HG03354 (cell line): Measurements from ENCODE around the gene NTN3.

Experiments
- ATAC-seq: cut with Tn5 transposase; IDR thresholded peaks from one replicate; pipeline ENCODE4 v1.9.1; 2021; ENCODE audit warnings: mild to moderate bottlenecking; ENCODE audit not compliant: unreplicated experiment, poor library complexity, severe bottlenecking

NTN3 gene

GRCh38 chr16:2490190-2491105 is 19.4 kb downstream of the NTN3 start:
- no peak for ATAC-seq

- no peak for ATAC-seq
These were observed 21.2 kb downstream of the NTN3 start for GRCh38 chr16:2492292-2492691.

GRCh38 chr16:2493605-2494004 is 22.5 kb downstream of the NTN3 start:
- no peak for ATAC-seq

- no peak for ATAC-seq
These were observed 23.5 kb downstream of the NTN3 start for GRCh38 chr16:2494616-2495015.

GRCh38 chr16:2495041-2495440 is 23.9 kb downstream of the NTN3 start:
- ATAC-seq, result no peak

GRCh38 chr16:2496223-2497115 is 25.4 kb downstream of the NTN3 start:
- ATAC-seq, result no peak

GRCh38 chr16:2497116-2497630 is 26.1 kb downstream of the NTN3 start:
- ATAC-seq, result no peak

- no peak for ATAC-seq
These were observed 26.8 kb downstream of the NTN3 start for GRCh38 chr16:2497695-2498484.

- ATAC-seq, result no peak
These were observed 27.6 kb downstream of the NTN3 start for GRCh38 chr16:2498531-2499253.

GRCh38 chr16:2499454-2499853 is 28.4 kb downstream of the NTN3 start:
- ATAC-seq, result no peak

- no peak for ATAC-seq
These were observed 28.9 kb downstream of the NTN3 start for GRCh38 chr16:2499890-2500429.

GRCh38 chr16:2500430-2500917 is 29.4 kb downstream of the NTN3 start:
- ATAC-seq, result no peak

- peak; percentile 62 for ATAC-seq
These were observed 30.0 kb downstream of the NTN3 start for GRCh38 chr16:2500918-2501750.

- no peak for ATAC-seq
These were observed 31.1 kb downstream of the NTN3 start for GRCh38 chr16:2501946-2502895.

GRCh38 chr16:2505695-2506094 is 34.6 kb downstream of the NTN3 start:
- ATAC-seq, result no peak

- peak; percentile 61 for ATAC-seq
These were observed 36.1 kb downstream of the NTN3 start for GRCh38 chr16:2507052-2507659.
